ENCODE data around the gene OGG1.
"Not testable (repeated sequence)": the region's sequence is repeated elsewhere in the genome, so short reads cannot be mapped to it uniquely, and the experiment has no call there.

The OGG1 gene

GRCh38 chr3:9768141-9768775 is 18.5 kb downstream of the OGG1 start:
- DNase-seq, result no peak

GRCh38 chr3:9769012-9769411 is 19.3 kb downstream of the OGG1 start:
- no peak for DNase-seq

- peak; percentile 65 for DNase-seq
Observed at GRCh38 chr3:9769426-9770275, 19.9 kb downstream of the OGG1 start, which contains the start of gene CAMK1. Gene CAMK1 (minus strand): TSS chr3:9769947. CDS start chr3:9767749, 2,198 bp downstream.

- DNase-seq, result peak; percentile 12
Observed at GRCh38 chr3:9770276-9770812, 20.6 kb downstream of the OGG1 start.

- not testable (repeated sequence) for DNase-seq
Observed at GRCh38 chr3:9771007-9771406, 21.3 kb downstream of the OGG1 start.

GRCh38 chr3:9776896-9777693 is 27.3 kb downstream of the OGG1 start:
- no peak for DNase-seq

- no peak for DNase-seq
Observed at GRCh38 chr3:9777694-9778021, 27.9 kb downstream of the OGG1 start.

- DNase-seq, result no peak
Observed at GRCh38 chr3:9778143-9779074, 28.7 kb downstream of the OGG1 start.

GRCh38 chr3:9779075-9779593 is 29.4 kb downstream of the OGG1 start:
- no peak for DNase-seq

GRCh38 chr3:9779721-9780457 is 30.1 kb downstream of the OGG1 start:
- DNase-seq, result no peak

GRCh38 chr3:9780458-9780812 is 30.7 kb downstream of the OGG1 start:
- no peak for DNase-seq

- no peak for DNase-seq
Observed at GRCh38 chr3:9780910-9781309, 31.2 kb downstream of the OGG1 start.

GRCh38 chr3:9781551-9781950 is 31.8 kb downstream of the OGG1 start:
- DNase-seq, result no peak

GRCh38 chr3:9781978-9782603 is 32.3 kb downstream of the OGG1 start:
- DNase-seq, result no peak

GRCh38 chr3:9782770-9783169 is 33.0 kb downstream of the OGG1 start:
- no peak for DNase-seq

GRCh38 chr3:9783954-9784353 is 34.2 kb downstream of the OGG1 start:
- DNase-seq, result no peak

GRCh38 chr3:9784965-9785364 is 35.2 kb downstream of the OGG1 start:
- no peak for DNase-seq

- DNase-seq, result no peak
Observed at GRCh38 chr3:9785602-9786001, 35.9 kb downstream of the OGG1 start.

GRCh38 chr3:9786209-9786739 is 36.5 kb downstream of the OGG1 start:
- no peak for DNase-seq

Data from DMS53 (cell line).